Left kidney (tissue), 2 donors: Measurements from ENCODE around the gene CNPY1. TPM values are rescaled to one million over a fixed set of nuclear protein-coding genes. Genes with fewer than 3 reads are reported as not detected.

Experiments used
- DNase-seq: peaks from one replicate; pipeline ENCODE4 v3.0.0-alpha.2; 2013
- polyA plus RNA-seq: library from polyadenylated mRNA; unstranded; fragments of 120-200 nt; gene quantifications from one replicate; pipeline ENCODE4 v1.2.1, GENCODE V29; 2013; ENCODE audit not compliant: insufficient read length

The CNPY1 gene
- polyA plus RNA-seq, 1 donor, result not detected

DNA sequence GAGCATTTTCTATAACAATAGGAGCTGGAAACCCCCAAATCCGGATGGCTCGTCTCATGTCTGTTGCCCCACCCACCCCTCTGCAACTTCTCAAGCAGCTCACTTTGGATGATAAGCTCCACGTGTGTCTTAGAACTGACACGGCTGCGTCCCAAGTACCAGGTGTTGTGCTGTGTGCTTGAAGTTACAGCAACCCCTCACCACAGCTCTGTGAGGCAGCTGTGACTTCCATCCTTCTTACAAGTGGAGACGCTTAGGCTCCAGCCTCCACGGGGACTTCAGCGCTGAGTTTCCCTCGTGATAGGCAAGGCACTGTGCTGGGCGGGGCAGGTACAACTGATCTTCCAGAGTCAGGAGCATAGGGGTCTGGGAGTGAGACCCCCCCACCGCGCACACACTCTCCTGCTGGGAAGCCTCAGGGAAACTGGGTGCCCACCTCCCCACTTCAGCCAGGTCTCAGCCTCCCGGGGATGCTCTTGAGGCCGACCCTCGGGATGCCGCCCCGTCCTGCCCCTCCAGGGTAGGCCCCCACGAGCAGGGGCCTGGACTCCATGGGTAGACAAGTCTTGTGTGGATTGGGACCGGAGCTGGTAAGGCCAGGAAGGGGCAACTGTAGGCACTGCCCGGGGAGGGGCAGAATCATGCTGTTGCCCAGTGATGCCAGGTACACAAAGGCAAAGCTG is 57.1 kb downstream of the CNPY1 start:
- no peak for DNase-seq

DNA sequence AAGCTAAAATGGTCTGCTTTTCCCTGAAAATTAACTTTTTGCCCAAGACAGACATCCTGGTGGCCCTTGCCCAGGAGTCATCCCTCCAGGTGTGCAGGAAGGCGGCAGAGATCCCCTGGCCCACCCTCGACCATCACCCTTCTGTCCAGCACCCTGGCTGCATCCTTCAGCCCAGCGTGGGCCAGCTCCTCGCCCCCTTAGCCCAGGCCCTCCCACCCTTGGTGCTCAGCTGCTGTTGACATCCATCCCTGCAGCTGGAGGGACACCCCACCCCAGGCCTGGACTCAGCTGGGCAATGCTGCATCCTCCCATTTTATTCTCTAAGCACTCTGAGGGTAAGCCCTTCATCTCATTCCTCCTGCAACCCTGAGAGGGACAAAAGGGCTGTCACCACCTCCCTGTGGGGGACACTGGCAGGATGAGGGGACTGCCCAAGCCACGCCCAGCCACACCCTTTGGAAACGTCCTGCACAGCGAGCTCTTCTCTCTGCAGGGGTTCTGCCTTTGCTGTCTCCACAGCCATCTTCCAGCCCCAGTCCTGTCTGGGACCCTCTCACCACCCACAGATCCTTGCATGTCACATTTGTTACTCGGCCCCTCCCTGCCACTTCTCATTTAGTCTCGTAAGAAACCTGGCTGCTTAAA is 57.8 kb downstream of the CNPY1 start:
- no peak for DNase-seq

DNA sequence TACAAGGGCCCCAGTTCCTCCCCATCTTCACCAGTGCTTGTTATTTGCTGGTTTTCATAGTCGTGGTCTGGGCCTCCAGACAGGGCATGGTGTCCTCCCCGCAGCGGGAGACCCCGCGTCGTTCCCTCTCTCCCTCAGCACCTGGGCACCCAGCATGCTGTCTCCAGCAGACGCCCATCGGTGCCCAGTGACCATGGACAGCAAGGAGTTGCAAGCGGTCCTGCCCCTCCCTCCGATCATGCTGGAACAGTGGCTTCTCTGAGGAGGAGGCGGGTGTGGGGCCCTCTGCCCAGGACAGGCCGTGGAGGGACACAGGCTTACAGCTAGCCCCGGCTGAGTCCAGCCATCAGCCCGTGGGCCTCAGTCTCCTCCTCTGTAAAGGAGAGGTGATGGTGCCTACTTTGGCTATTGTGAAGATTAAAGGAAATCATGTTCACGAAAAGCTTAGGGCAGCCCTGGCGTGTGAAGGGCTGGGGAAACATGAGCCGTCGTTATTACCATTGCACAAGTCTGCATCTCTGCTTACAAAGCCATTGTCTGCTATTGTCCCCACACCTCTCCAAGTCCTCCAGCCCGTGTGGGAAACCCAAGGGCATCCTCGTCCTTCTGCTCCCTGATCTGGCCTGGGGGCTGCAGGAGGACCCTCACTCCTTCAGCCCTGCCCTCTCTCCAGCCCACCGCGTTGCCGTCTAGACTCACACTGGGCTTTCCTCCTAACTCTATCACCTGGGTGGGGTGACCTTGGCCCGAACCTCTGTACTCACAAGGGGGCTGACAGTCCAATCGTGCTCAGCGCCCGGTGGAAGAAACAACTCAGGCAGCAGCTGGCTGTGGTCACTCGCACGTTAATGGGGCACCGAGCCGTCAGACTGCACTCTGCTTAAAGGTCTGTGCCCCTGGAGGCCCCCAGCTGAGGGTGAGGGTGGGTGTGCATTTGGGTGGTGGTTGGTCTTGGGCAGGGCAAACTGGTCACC is 58.6 kb downstream of the CNPY1 start:
- DNase-seq, result no peak

DNA sequence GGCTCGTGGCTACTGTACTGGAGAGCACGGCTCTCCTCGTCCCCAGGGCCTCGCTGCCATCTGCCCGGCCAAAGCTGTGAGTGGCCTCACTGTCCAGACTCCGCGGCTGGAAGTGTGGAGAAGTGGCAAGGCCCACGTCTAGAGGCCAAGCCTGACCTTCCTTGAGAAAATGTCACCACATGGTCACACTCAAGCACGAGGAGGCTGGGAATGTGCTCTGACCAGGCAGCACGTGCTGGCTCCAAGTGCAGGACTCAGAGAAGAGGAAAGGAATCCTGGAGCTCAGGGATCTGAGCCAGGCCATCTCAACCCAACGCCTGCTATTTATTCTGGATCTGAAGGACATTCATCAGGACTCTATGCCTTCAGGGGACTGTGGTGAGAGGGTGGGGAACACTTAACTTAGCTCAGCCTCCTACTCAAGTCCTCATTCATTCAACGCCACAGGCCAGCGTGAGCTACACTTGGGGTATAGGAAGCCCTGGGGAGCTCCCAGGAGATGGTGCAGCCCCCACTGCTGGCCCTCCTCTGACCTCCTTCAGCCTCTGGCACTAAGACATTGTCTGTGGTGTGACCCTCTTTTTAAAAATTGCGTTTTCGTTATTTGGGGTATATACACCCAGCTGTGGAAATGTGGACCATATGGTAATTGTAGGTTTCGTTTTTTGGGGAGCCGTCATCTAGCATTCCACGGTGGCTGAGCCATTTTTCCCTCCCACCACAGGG is 59.4 kb downstream of the CNPY1 start:
- no peak for DNase-seq

DNA sequence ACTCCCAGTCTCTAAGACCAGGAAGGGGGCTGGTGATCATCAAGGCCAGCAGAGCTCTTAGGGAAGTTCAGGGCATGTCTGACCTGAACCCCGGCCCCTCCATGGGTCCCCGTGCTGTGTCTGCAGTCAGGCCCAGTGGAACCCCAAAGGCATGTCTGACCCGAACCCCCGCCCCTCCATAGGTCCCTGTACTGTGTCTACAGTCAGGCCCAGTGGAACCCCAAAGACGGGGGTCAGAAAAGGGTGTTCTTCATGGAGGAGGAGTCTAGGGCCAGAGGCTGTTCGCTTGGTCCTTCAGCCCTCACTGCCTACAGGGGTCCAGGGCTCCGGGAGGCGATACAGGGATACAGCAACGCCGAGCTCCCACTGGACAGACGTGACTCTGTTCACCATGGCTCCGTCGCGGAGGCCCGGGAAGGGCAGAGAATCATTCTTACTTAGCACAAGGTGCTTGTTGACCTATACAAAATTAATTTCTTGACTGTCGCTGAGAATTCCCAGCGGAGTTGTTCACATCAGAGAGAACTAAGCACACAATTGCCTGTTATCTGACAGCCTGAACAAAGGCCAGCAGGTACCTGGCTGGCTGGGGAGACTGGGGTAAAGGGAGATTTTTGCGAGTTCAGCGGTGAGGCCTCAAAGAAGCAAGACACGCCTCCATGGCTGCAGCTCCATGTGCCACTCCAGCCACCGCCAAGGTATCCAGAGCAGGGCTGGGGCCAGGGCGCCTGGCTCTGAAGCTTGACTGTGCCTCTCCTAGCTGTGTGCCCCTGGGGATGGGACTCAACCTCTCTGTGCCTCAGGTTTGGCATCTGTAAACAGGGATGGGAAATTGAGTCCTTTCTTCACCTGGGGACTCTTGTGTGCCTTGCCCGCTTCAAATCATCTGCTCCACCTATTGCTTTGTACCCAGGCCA is 61.6 kb downstream of the CNPY1 start:
- no peak for DNase-seq

DNA sequence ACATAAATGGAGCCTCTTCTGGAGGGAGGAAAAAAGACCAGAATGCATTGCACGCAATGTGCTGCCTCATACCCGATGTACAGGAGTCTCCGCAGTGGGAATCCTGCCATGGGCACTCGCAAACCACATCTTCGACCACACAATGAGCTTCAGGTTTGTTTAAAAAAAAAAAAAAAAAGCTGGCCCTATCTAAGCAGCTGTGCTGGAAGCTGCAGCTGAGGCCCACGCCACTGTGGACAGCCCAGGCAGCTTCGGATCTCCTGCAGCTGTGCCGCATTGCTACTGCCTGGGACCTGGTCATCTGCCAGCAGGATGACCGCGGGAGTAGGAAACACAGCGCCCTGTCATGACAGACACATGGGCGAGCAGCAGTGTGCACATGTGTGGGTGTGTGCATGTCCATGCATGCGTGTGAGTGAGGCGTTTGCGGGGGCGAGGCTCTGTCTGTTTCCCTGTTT is 62.5 kb downstream of the CNPY1 start:
- DNase-seq, result no peak

DNA sequence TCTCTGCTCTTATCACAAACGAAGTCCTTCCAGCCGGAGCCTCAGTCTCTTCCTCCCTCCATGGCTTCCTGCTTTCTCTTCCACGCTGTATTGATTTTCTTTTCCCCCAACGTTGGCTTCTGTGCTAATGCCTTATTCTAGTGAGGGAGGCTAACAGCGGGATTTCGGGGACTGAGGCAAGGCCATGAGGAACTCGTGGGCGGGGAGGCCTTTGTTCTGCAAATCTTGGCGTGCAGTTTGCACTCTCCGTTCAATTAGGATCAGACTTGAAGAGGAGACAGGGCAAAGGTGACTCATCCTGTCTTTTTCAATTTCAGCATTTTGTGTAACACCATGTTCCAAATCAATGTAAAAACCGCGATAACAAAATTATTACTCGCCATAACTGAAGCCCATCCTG is 63.1 kb downstream of the CNPY1 start:
- no peak for DNase-seq

DNA sequence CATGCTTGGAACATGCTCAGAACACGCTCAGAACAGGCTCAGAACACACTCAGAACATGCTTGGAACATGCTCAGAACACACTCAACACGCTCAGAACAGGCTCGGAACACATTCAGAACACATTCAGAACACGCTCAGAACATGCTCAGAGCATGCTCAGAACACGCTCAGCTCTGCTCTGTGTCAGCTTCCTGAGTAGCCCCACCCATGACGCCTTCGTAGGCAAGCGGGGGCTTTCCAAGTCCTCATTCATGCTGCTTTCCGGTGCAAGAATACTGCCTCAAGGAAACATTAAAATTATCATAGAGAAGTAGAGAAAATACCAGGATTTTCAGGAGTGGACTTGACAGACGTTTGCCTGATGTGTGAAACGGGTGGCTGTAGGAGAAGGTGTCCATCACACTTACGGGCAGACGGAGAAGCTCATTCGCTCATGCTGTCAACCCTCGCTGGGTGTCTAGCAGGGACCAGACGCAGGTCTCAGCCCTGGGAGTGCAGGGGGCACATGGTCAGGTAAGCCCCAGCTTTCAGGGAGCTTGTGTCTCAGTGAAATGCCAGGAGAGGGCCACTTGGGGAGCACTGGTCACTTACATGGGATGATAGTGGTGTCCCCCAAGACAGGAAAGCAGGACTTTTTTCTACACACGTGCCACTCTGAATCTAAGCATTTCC is 63.7 kb downstream of the CNPY1 start:
- no peak for DNase-seq

DNA sequence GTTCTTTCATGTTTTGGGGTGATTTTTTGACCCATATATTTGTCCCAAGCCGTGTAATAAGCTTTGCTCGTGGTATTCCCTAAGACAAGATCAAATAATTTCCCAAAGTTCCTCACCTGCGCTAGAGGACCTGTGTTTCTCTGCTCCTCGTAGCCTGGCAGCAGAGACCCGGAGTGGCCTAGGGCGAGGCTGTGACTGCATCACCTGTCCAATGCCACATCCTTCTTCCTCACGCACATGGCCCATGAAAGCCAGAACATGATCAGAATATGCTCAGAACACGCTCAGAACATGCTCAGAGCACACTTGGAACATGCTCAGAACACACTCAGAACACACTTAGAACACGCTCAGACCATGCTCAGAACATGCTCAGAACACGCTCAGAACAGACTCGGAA is 64.6 kb downstream of the CNPY1 start:
- no peak for DNase-seq

DNA sequence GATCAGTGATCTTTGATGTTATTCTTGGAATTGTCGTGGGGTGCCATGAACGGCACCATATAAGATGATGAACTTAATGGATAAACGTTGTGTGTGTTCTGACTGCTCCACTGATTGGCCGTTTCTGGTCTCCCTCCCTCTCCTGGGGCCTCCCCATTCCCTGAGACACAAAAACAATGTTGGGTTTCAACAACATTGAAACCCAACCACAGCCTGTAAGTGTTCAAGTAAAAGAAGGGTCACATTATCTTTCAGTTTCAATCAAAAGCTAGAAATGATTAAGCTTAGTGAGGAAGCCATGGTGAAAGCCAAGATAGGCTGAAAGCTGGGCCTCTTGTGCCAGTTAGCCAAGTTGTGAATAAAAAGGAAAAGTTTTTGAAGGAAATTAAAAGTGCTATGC is 68.9 kb downstream of the CNPY1 start:
- no peak for DNase-seq

DNA sequence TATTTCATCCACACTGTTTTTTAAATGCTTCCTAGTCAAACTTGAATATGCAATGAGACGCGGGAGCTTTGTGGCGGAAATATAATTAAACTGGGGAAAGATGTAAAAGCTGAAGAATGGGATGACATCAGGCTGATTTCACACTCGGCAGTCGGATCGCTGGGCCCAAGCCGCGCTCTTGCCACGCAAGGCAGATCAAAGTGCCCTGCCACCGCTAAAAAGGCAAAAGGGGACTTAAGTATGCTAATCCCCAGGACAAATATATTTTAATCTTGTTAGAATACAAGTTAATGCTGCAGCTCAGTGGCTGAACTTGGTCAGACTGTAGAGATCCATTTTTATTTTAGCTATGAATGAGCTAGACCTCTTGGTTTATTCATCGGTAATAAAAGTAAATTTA is 74.6 kb downstream of the CNPY1 start:
- no peak for DNase-seq

DNA sequence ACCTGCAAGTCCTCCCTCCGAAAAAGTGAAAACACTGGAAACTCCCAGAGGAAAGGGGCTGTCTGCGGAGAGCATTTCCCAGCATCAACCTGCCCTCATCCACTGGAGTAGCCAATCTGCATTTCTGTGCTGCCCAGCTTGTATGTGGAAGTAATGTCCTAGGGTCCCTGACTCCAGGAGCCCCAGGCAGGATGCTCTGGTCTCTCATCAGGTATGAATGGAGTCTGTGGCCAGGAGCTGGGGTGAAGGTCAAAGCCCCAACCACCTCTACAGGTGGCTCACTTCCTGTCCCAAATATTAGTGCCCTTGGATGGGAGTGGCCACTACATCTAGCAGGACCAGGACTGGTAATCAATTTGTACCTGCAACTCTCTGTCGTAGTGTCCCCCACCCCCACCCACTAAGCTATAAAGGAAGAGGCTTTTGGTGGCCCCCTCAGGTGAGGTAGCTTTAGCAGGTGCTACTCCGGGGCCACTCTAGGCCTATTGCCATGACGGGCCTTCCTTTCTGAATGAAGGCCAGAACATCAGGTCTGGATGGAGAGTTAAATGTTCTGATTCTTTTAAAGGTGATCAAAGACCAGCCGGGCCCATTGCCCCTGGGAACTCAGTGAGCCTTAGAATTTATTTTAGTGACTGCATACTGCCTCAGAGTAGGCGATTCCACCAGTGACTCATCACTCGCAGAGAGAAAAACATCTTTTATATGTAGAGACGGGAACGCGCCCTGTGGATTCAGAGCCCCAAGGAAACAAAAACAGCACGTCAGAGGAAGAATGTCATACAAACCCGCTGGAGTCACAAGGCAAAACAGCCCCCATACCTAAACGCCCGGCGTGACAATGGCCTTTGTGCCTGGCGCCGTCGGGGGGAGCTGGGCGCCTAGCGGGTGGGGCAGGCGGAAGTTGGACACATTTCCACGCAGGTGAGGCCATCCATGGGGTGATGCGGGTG is 75.4 kb downstream of the CNPY1 start:
- no peak for DNase-seq

DNA sequence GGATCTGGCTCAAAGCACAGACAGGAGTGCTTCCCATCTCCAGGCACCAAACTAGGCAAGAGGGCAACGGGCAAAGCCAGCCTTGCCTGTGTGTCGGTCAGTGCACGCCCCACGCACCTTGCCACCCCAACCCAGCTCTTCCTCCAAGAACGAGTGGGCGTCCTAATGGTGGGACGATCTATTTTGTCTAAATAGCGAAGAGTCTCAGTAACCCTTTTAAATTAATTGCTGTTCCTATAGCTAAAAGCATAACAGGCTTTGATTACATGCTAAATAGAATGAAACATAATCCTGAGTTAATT is 76.2 kb downstream of the CNPY1 start:
- DNase-seq, result no peak

DNA sequence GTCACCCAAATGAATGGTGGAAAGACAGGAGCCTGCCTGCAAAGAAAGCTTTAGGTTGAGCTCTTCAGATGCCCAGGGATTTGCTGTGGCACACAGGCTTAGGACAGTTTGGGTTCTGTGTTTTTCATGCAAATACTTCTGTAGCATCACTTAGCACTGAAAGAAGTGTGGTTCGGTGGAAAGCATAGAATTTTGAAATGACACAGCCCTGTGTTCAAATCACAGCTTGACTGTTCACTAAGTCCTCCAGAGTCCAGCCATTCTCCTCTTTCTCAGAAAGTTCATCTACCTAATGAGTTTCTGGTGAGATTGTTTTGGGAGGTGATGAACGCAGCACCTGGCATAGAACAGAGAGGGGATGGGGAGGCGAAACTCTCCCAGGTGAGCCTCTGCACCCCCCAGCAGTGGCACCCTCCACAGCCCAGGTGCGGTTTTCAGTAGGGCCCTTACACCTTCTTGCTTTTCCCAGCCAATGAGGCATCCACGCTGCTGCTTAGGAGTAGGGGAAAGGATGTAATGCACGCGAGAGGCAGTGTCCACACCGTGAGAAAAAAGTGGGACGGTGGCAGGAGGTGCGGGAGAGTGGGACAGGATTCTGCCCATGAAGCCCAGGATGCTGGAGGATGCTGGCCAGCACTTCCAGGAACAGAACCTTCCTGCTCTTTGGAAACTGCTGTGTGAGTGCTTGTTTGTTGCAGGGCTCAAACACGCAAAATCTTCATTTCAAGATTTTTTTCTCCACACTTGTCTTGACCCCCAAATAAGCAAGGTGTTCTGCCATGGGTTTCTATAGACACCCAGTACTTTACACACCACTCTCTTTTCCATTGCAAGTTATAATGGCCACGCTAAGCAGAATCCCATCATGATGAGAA is 76.8 kb downstream of the CNPY1 start:
- DNase-seq, result no peak

DNA sequence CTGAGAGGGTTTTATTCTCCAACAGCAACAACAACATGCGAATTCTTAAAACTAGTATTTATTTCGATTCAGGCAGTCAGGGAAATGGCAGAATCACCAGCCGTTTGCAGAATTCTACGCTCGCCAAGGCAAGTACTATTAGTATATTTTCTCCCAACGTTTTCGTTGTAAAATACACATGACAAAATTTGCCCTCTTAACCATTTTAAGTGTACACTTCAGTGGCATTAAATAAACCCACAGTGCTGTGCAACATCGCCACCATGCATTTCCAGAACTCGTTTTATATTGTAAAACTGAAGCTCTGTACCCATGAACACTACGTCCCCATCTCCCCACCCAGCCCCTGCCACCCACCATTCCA is 77.6 kb downstream of the CNPY1 start:
- DNase-seq, result no peak

DNA sequence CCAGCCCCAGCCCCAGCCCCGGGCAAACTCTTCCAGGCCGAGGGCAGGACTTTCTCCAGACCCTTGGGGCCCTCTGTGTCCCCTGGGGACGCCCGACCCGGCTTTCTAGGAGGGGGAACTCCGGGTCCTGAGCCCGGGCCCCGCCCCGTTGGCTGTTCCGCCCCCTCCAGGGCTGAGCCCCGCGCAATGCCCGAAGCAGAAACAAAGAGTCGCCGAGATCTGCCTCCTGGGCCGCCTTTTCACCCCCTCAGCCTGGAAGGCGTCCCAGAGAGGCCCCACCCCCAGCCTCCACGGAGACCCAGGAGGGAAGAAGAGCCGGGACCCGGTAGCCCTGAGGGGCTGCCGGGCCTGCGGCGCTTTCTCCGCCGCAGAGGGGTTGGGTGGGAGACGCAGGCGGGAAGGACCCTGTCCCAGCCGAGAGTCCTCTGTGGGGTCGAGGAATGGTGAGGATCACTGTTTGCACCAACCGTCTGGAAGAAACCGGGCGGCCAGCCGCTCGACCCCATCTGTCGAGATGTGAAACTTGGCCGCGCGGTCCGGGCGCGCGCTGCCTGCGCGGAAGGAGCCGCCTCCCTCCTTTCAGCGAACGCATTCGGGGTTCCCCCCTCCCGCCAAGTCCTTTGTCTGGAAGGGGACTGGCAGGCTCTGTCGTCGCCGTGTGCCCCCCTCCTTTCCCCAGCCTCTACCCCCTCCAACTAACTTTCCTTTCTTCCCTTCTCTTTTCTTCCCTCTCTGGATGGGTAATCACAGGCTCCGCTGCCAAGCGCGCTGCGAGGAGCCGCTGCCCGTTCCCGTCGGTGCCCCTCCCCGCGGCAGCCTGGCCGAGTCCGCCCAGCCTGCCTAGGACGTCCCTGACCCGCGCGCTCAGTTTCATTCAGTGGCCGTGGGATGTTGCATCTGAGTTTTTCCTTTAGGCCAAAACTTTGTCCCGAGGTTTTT is 78.2 kb downstream of the CNPY1 start:
- no peak for DNase-seq
